ENCODE data around the gene ANO4.

Gene ANO4

GRCh38 chr12:100824476-100824875 lies 29.9 kb downstream of the ANO4 start:
- H3K9me3 ChIP-seq (ENCODE audit: insufficient read depth, low read depth, low read length) = no peaks in the 10 kb centered on the region
- no peak overlapping the region for H3K9ac ChIP-seq (ENCODE audit: low read depth, low read length, poor library complexity, severe bottlenecking)
- no peaks in the 10 kb centered on the region for H3K36me3 ChIP-seq (ENCODE audit: insufficient read depth, low read length)
- H3K79me2 ChIP-seq (ENCODE audit: insufficient read depth, low read length) = no peaks in the 10 kb centered on the region
- H3K9me2 ChIP-seq (replicated peaks; ENCODE audit: low read depth, low read length) = no peaks in the 10 kb centered on the region
- no peaks in the 10 kb centered on the region for H3K4me1 ChIP-seq (ENCODE audit: insufficient read depth, low read length, poor library complexity, severe bottlenecking)
- H3K27me3 ChIP-seq (ENCODE audit: insufficient read depth, low read length, poor library complexity, severe bottlenecking) = no peaks in the 10 kb centered on the region
- H3K4me2 ChIP-seq (ENCODE audit: low read depth, low read length, poor library complexity, severe bottlenecking) = no peak overlapping the region
- TF ChIP-seq CTCF (conservative IDR thresholded peaks at IDR 0.05; ENCODE audit: low read length) (no peak), EZH2phosphoT487 (IDR thresholded peaks at IDR 0.05; ENCODE audit: borderline replicate concordance) (no peak)
- H3F3A ChIP-seq (ENCODE audit: low read depth) = no peaks in the 10 kb centered on the region
- H2AFZ ChIP-seq (ENCODE audit: low read length) = no peak overlapping the region
- no peaks in the 10 kb centered on the region for H4K20me1 ChIP-seq (ENCODE audit: insufficient read depth, low read length, poor library complexity, severe bottlenecking)
- no peak overlapping the region for H3K4me3 ChIP-seq (ENCODE audit: low read length, poor library complexity, severe bottlenecking)

GRCh38 chr12:100826323-100826722 lies 31.7 kb downstream of the ANO4 start:
- Histone ChIP-seq H3K27me3 (ENCODE audit: insufficient read depth, low read length, poor library complexity, severe bottlenecking) (no peaks in the 10 kb centered on the region), H3F3A (ENCODE audit: low read depth) (no peaks in the 10 kb centered on the region), H3K4me3 (ENCODE audit: low read length, poor library complexity, severe bottlenecking) (no peak overlapping the region), H3K4me1 (ENCODE audit: insufficient read depth, low read length, poor library complexity, severe bottlenecking) (no peaks in the 10 kb centered on the region), H4K20me1 (ENCODE audit: insufficient read depth, low read length, poor library complexity, severe bottlenecking) (no peaks in the 10 kb centered on the region), H3K79me2 (ENCODE audit: insufficient read depth, low read length) (no peaks in the 10 kb centered on the region), H3K9ac (ENCODE audit: low read depth, low read length, poor library complexity, severe bottlenecking) (no peak overlapping the region), H3K36me3 (ENCODE audit: insufficient read depth, low read length) (no peaks in the 10 kb centered on the region), H2AFZ (ENCODE audit: low read length) (no peak overlapping the region), H3K9me3 (ENCODE audit: insufficient read depth, low read depth, low read length) (no peaks in the 10 kb centered on the region), H3K9me2 (replicated peaks; ENCODE audit: low read depth, low read length) (no peaks in the 10 kb centered on the region), H3K4me2 (ENCODE audit: low read depth, low read length, poor library complexity, severe bottlenecking) (no peak overlapping the region)
- TF ChIP-seq CTCF (conservative IDR thresholded peaks at IDR 0.05; ENCODE audit: low read length) (no peak), EZH2phosphoT487 (IDR thresholded peaks at IDR 0.05; ENCODE audit: borderline replicate concordance) (no peak)

- no peaks in the 10 kb centered on the region for H3K79me2 ChIP-seq (ENCODE audit: insufficient read depth, low read length)
- no peak overlapping the region for H3K4me2 ChIP-seq (ENCODE audit: low read depth, low read length, poor library complexity, severe bottlenecking)
- no peak overlapping the region for H3K9ac ChIP-seq (ENCODE audit: low read depth, low read length, poor library complexity, severe bottlenecking)
- no peaks in the 10 kb centered on the region for H3K9me2 ChIP-seq (replicated peaks; ENCODE audit: low read depth, low read length)
- H3K9me3 ChIP-seq (ENCODE audit: insufficient read depth, low read depth, low read length) = no peaks in the 10 kb centered on the region
- H3K4me1 ChIP-seq (ENCODE audit: insufficient read depth, low read length, poor library complexity, severe bottlenecking) = no peaks in the 10 kb centered on the region
- TF ChIP-seq CTCF (conservative IDR thresholded peaks at IDR 0.05; ENCODE audit: low read length) = peak; percentile 70
- no peak for TF ChIP-seq EZH2phosphoT487 (IDR thresholded peaks at IDR 0.05; ENCODE audit: borderline replicate concordance)
- no peaks in the 10 kb centered on the region for H3K36me3 ChIP-seq (ENCODE audit: insufficient read depth, low read length)
- H4K20me1 ChIP-seq (ENCODE audit: insufficient read depth, low read length, poor library complexity, severe bottlenecking) = no peaks in the 10 kb centered on the region
- H2AFZ ChIP-seq (ENCODE audit: low read length) = no peak overlapping the region
- H3F3A ChIP-seq (ENCODE audit: low read depth) = no peaks in the 10 kb centered on the region
- H3K27me3 ChIP-seq (ENCODE audit: insufficient read depth, low read length, poor library complexity, severe bottlenecking) = no peaks in the 10 kb centered on the region
- no peak overlapping the region for H3K4me3 ChIP-seq (ENCODE audit: low read length, poor library complexity, severe bottlenecking)
These were observed 33.4 kb downstream of the ANO4 start for GRCh38 chr12:100827901-100828520.
